Left colon (tissue), 2 donors: ENCODE data around the gene USP17L27. TPM values are rescaled to one million over a fixed set of nuclear protein-coding genes. Genes with fewer than 3 reads are reported as not detected.
"Not testable (repeated sequence)": the region's sequence is repeated elsewhere in the genome, so short reads cannot be mapped to it uniquely, and the experiment has no call there.

ENCODE experiments used
- ATAC-seq: fragments of 200-7000 bp; cut with Tn5 transposase; one replicate; pipeline ENCODE4 v1.9.1; 2020; ENCODE audit warnings: mild to moderate bottlenecking, moderate library complexity
- DNase-seq, 2 donors: peaks; one replicate each; pipeline ENCODE4 v3.0.0-alpha.2; 2020
- intact Hi-C, 2 donors: fragments of 100-400 bp; cut with DNase I in 1 of 2; cut with micrococcal nuclease in 1 of 2; formaldehyde crosslinking; loops; one replicate each; pipeline versions ENCODE4 v1.11.2 to v1.14.0; 2022; cut with DNase I, micrococcal nuclease
- long read RNA-seq: library from polyadenylated mRNA; unstranded; transcript quantifications from one replicate; pipeline ENCODE4 v2.0.0, GENCODE V29; 2021
- total RNA-seq, 2 donors: library from RNA; stranded (reverse); fragmentation: NEBNext Ultra II Directional; extraction: Animal tissue kit (Norgen Biotek cat#: 25700); gene quantifications; one replicate each; pipeline ENCODE4 v1.2.1, GENCODE V29; 2021
- donor health status: DM: no; HTN: no; CAD: no.
- donor health status: DM: yes; HTN: yes; CAD: no.

Gene USP17L27
- total RNA-seq: not detected
- long read RNA-seq: 0 reads

GRCh38 chr4:9343848-9344247 lies at the start of gene USP17L27:
USP17L27 (plus strand) TSS chr4:9344148; CDS start chr4:9344148, 0 bp downstream.
- ATAC-seq, intact Hi-C loops, DNase-seq: not testable (repeated sequence)

GRCh38 chr4:9324191-9324590 lies 19.8 kb upstream of the USP17L27 start:
- intact Hi-C loops, DNase-seq, ATAC-seq: not testable (repeated sequence)

- intact Hi-C loops, DNase-seq, ATAC-seq: not testable (repeated sequence)
These were observed 19.1 kb upstream of the USP17L27 start, which contains the start of gene USP17L24 for GRCh38 chr4:9324865-9325264. USP17L24 (plus strand) TSS chr4:9325165; CDS start chr4:9325165, 0 bp downstream.

- DNase-seq, intact Hi-C loops, ATAC-seq: not testable (repeated sequence)
These were observed 14.3 kb upstream of the USP17L27 start, which contains the start of gene USP17L25 for GRCh38 chr4:9329611-9330010. USP17L25 (plus strand) TSS chr4:9329911; CDS start chr4:9329911, 0 bp downstream.

GRCh38 chr4:9334358-9334757 lies 9.6 kb upstream of the USP17L27 start, which contains the start of gene USP17L26:
USP17L26 (plus strand) TSS chr4:9334658; CDS start chr4:9334658, 0 bp downstream.
- DNase-seq, ATAC-seq, intact Hi-C loops: not testable (repeated sequence)

- ATAC-seq, intact Hi-C loops, DNase-seq: not testable (repeated sequence)
These were observed 4.8 kb upstream of the USP17L27 start, which contains the start of gene USP17L5 for GRCh38 chr4:9339103-9339502. USP17L5 (plus strand) TSS chr4:9339403; CDS start chr4:9339403, 0 bp downstream.

- DNase-seq, intact Hi-C loops, ATAC-seq: not testable (repeated sequence)
These were observed 4.6 kb downstream of the USP17L27 start, which contains the start of gene USP17L28 for GRCh38 chr4:9348593-9348992. USP17L28 (plus strand) TSS chr4:9348893; CDS start chr4:9348893, 0 bp downstream.

- DNase-seq, ATAC-seq, intact Hi-C loops: not testable (repeated sequence)
These were observed 6.9 kb downstream of the USP17L27 start for GRCh38 chr4:9350866-9351265.

- DNase-seq, intact Hi-C loops, ATAC-seq: not testable (repeated sequence)
These were observed 9.4 kb downstream of the USP17L27 start, which contains the start of gene USP17L29 for GRCh38 chr4:9353338-9353737. USP17L29 (plus strand) TSS chr4:9353638; CDS start chr4:9353638, 0 bp downstream.

- DNase-seq, ATAC-seq, intact Hi-C loops: not testable (repeated sequence)
These were observed 18.9 kb downstream of the USP17L27 start, which contains the start of gene USP17L30 for GRCh38 chr4:9362829-9363228. USP17L30 (plus strand) TSS chr4:9363129; CDS start chr4:9363129, 0 bp downstream.

GRCh38 chr4:9379881-9380280 lies 35.9 kb downstream of the USP17L27 start:
- ATAC-seq, intact Hi-C loops, DNase-seq: not testable (repeated sequence)

GRCh38 chr4:9381012-9381534 lies 37.1 kb downstream of the USP17L27 start:
- DNase-seq: peak in 1 of 2 donors; percentile 66
- ATAC-seq: peak; percentile 45
- intact Hi-C loops: not testable (repeated sequence)

- DNase-seq: no peak
- intact Hi-C loops: no loop called here
- ATAC-seq: no peak
These were observed 40.2 kb downstream of the USP17L27 start for GRCh38 chr4:9384126-9384525.

GRCh38 chr4:9389001-9389400 lies 45.1 kb downstream of the USP17L27 start:
- ATAC-seq, DNase-seq, intact Hi-C loops: not testable (repeated sequence)

Other genes starting within 250 kb of the USP17L27 start
- not detected for gene FAM90A26, start 173.7 kb upstream of the USP17L27 start, total RNA-seq
- not detected for gene USP17L10, start 133.5 kb upstream of the USP17L27 start, total RNA-seq
- gene USP17L11, start 128.7 kb upstream of the USP17L27 start, total RNA-seq: not detected
- gene USP17L12, start 124.0 kb upstream of the USP17L27 start, total RNA-seq: not detected
- not detected for gene USP17L13, start 119.3 kb upstream of the USP17L27 start, total RNA-seq
- gene USP17L15, start 109.8 kb upstream of the USP17L27 start, total RNA-seq: not detected
- not detected for gene USP17L17, start 100.3 kb upstream of the USP17L27 start, total RNA-seq
- gene USP17L18, start 95.5 kb upstream of the USP17L27 start, total RNA-seq: not detected
- gene USP17L19, start 90.8 kb upstream of the USP17L27 start, total RNA-seq: not detected
- not detected for gene USP17L20, start 86.0 kb upstream of the USP17L27 start, total RNA-seq
- not detected for gene USP17L21, start 81.3 kb upstream of the USP17L27 start, total RNA-seq
- not detected for gene USP17L22, start 76.5 kb upstream of the USP17L27 start, total RNA-seq
- gene USP17L24, start 19.0 kb upstream of the USP17L27 start, total RNA-seq: not detected
- not detected for gene USP17L25, start 14.2 kb upstream of the USP17L27 start, total RNA-seq
- gene USP17L26, start 9.5 kb upstream of the USP17L27 start, total RNA-seq: not detected
- gene USP17L5, start 4.7 kb upstream of the USP17L27 start, total RNA-seq: not detected
- gene USP17L28, start 4.7 kb downstream of the USP17L27 start, total RNA-seq: not detected
- gene USP17L29, start 9.5 kb downstream of the USP17L27 start, total RNA-seq: not detected
- gene USP17L30, start 19.0 kb downstream of the USP17L27 start, total RNA-seq: not detected
- not detected for gene DEFB131A, start 100.3 kb downstream of the USP17L27 start, total RNA-seq